NB4 (cell line): ENCODE results near the gene NAA20.

Source experiments
- DNase-seq: peaks from one replicate; pipeline ENCODE4 v3.0.0; 2010; ENCODE audit warnings: low read depth
- H3K4me3 ChIP-seq: one replicate; pipeline ENCODE4 v1.5.1; 2011; ENCODE audit warnings: mild to moderate bottlenecking, low read depth, low read length, moderate library complexity
- MYC ChIP-seq: IDR thresholded peaks from 2 replicates; pipeline ENCODE4 v1.6.1; 2011; ENCODE audit warnings: low read depth, low read length
- POLR2A ChIP-seq: IDR thresholded peaks from 2 replicates; pipeline ENCODE4 v1.6.1; 2011; ENCODE audit warnings: mild to moderate bottlenecking; ENCODE audit not compliant: insufficient read length; ENCODE audit errors: extremely low read depth
- TF ChIP-seq, protein P1 (sequence below): IDR thresholded peaks from 2 replicates; pipeline ENCODE4 v1.6.1; 2011; ENCODE audit warnings: low read depth, low read length
- TF ChIP-seq, protein P2 (sequence below): IDR thresholded peaks from one replicate; pipeline ENCODE4 v1.5.1; 2012; ENCODE audit warnings: low read depth, low read length

NAA20 gene, protein sequence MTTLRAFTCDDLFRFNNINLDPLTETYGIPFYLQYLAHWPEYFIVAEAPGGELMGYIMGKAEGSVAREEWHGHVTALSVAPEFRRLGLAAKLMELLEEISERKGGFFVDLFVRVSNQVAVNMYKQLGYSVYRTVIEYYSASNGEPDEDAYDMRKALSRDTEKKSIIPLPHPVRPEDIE

DNA sequence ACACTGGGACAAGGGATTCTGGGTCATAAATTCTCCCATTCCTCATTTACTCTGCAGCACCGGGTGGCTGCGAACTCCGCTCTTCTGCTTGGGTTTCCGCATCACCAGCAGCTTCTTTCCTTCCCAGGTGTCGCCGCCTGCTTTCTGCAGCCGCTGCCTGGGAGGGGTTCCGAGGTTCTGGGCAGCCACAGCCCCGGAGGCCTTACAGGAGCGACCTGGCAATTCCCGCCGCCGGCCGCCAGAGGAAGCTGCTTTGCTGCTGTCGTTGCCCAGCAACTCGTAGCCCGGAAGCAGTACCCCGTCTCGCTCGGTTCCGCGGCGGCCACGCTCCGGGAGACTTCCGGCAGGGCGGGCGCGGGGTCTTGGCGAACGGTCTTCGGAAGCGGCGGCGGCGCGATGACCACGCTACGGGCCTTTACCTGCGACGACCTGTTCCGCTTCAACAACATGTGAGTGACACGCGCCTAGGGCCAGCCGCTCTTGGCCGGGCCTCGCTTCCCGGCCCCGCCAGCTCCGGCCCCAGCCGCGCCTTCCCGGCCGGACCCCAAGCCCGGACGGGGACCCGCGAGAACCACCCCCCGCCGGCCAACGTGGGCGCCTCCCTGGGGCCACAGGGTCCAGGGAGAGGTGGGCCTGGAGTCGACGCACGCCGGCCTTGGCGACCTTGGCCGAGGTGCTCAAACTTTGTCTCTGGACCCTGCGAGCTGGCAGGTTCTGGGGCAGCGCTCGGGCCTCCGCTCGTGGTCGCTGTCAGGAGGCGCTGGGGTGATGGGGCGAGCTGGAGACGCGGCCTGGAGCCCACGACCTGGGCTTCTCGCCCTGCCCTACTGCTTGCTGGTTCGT lies at the start of gene NAA20:
Gene NAA20, plus strand, starts transcription at position 362 of the 843 bp plus-strand sequence. Its CDS starts 35 bp downstream, at position 397.
- DNase-seq = peak; percentile 97
- TF ChIP-seq MYC (peak; percentile 93), POLR2A (peak; percentile 75)
- TF ChIP-seq, protein P1, sequence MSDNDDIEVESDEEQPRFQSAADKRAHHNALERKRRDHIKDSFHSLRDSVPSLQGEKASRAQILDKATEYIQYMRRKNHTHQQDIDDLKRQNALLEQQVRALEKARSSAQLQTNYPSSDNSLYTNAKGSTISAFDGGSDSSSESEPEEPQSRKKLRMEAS = peak; percentile 89
- TF ChIP-seq, protein P2, sequence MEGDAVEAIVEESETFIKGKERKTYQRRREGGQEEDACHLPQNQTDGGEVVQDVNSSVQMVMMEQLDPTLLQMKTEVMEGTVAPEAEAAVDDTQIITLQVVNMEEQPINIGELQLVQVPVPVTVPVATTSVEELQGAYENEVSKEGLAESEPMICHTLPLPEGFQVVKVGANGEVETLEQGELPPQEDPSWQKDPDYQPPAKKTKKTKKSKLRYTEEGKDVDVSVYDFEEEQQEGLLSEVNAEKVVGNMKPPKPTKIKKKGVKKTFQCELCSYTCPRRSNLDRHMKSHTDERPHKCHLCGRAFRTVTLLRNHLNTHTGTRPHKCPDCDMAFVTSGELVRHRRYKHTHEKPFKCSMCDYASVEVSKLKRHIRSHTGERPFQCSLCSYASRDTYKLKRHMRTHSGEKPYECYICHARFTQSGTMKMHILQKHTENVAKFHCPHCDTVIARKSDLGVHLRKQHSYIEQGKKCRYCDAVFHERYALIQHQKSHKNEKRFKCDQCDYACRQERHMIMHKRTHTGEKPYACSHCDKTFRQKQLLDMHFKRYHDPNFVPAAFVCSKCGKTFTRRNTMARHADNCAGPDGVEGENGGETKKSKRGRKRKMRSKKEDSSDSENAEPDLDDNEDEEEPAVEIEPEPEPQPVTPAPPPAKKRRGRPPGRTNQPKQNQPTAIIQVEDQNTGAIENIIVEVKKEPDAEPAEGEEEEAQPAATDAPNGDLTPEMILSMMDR = peak; percentile 56
- peak within 1 kb of the TSS; percentile 84 for H3K4me3 ChIP-seq

DNA sequence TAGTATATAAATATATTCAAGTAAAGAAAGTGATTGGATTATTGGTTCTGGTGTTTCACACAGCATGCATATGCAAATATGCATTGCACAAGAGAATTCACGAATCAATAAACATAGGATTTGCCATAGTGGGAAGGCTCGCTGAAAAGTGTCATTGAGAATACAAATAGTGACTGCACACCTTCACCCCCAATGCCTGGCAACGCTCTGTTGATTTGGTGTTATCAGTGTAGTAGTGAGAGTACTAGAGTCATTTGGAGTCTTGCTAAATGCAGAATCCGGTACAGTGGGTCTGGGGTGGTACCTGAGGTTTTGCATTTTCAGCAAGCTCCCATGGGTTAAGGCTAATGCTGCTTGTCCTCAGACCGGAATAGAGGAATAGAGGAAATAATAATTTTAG lies 49.7 kb upstream of the NAA20 start:
- no peak overlapping the region for H3K4me3 ChIP-seq
- TF ChIP-seq, protein P2 = no peak
- no peak for TF ChIP-seq POLR2A
- TF ChIP-seq MYC = no peak
- TF ChIP-seq, protein P1 = no peak
- no peak for DNase-seq

DNA sequence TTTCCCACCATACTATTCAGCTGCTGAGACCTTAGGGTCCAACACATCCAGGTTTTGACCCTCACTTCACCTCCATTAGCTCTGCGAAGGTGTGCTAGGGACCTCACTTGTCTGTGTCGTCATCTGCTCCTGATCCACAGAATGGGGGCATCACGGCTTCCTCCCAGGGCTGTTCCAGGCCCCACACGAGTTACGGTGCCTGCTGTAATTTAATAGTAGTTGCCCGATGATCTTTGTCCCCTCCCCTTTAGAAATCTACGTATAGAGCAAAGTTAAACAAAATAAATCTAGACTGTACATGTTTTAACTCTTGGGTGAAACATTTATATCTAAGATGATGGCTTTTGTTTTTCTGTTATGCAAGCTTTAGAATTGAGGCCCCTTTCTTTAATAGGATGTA lies 49.1 kb upstream of the NAA20 start:
- H3K4me3 ChIP-seq = no peak overlapping the region
- TF ChIP-seq POLR2A (no peak), MYC (no peak)
- TF ChIP-seq, protein P1 = no peak
- TF ChIP-seq, protein P2 = no peak
- no peak for DNase-seq

DNA sequence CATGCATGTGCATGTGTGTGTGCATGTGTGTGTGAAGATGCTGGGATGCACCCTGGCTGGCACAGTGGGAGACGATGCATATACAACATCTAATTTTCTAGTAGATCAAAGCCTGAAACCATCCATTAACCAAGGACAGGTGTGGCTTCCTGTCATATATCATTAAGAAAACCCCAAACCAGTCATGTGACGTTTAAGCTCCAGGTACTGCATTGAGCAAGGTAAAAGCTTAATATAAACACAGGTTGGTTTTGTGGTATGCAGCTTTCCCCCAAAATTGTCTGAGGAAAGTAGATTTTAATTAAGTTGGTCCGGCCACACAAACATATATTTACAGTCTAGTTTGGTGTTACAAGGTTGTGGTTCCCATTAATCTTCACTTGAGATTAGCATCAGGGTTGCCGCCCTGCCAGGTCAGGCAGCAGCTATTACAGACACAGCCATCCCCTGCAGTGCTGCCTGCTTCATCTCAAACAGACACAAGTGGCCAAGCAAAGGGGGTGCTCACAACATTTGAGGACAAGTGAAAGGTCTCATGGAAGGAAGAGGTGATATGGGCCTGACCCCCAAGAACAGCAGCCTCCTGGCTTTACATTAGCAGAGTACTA lies 48.6 kb upstream of the NAA20 start:
- TF ChIP-seq POLR2A = no peak
- TF ChIP-seq, protein P2 = no peak
- TF ChIP-seq, protein P1 = no peak
- no peak for TF ChIP-seq MYC
- DNase-seq = no peak

DNA sequence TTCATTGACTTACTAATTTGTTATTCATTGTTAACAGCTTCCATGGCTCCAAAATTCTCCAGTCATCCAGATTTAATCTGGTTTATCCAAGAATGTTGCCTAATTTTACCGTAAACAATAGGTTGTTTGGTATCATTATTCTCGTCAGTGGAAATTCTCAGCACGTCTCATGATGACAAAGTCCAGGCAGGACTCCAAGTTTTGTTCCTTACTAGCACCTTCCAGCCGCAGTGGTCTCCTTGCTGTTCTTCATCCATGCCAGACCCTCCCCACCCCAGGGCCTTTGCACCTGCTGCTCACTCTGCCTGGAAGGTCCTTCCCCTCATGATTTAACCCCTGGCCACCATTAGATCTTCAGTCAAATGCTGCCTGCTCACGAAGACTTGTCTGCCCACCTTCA lies 48.1 kb upstream of the NAA20 start:
- TF ChIP-seq, protein P2 = no peak
- TF ChIP-seq POLR2A (no peak), MYC (no peak)
- TF ChIP-seq, protein P1 = no peak
- no peak for DNase-seq
- no peak overlapping the region for H3K4me3 ChIP-seq

More for the DNA sequence above, 48.6 kb upstream of the NAA20 start:
- H3K4me3 ChIP-seq = no peak overlapping the region
